ENCODE measurements around the gene PLD3.

- TF ChIP-seq ZNF274 (IDR thresholded peaks at IDR 0.05; ENCODE audit: low read depth, low read length) (no peak), YY1 (IDR thresholded peaks at IDR 0.05; ENCODE audit: insufficient read depth, insufficient read length) (no peak)
Measured at GRCh38 chr19:40394816-40395210, 46.3 kb downstream of the PLD3 start.

All from NT2/D1 (cell line).